ENCODE measurements around the gene MYORG.

The MYORG gene

GRCh38 chr9:34384368-34385165, 7.9 kb upstream of the MYORG start:
- DNase-seq (ENCODE audit: low read depth), result no peak

GRCh38 chr9:34383904-34384303, 7.2 kb upstream of the MYORG start:
- no peak for DNase-seq (ENCODE audit: low read depth)

GRCh38 chr9:34382879-34383278, 6.2 kb upstream of the MYORG start:
- DNase-seq (ENCODE audit: low read depth), result no peak

- DNase-seq (ENCODE audit: low read depth), result no peak
These were observed 5.4 kb upstream of the MYORG start for GRCh38 chr9:34382054-34382453.

GRCh38 chr9:34381323-34381722, 4.6 kb upstream of the MYORG start:
- DNase-seq (ENCODE audit: low read depth), result no peak

GRCh38 chr9:34380511-34381315, 4.0 kb upstream of the MYORG start:
- DNase-seq (ENCODE audit: low read depth), result peak; percentile 72

GRCh38 chr9:34380034-34380510, 3.4 kb upstream of the MYORG start:
- DNase-seq (ENCODE audit: low read depth), result peak; percentile 7

GRCh38 chr9:34379334-34380033, 2.8 kb upstream of the MYORG start:
- DNase-seq (ENCODE audit: low read depth), result peak; percentile 85

GRCh38 chr9:34378376-34379060, 1.8 kb upstream of the MYORG start:
- DNase-seq (ENCODE audit: low read depth), result no peak

GRCh38 chr9:34377404-34377746, 677 bp upstream of the MYORG start:
- DNase-seq (ENCODE audit: low read depth), result peak; percentile 13

GRCh38 chr9:34375901-34376595, 650 bp downstream of the MYORG start:
- DNase-seq (ENCODE audit: low read depth), result peak; percentile 32

- no peak for DNase-seq (ENCODE audit: low read depth)
These were observed 1.7 kb downstream of the MYORG start for GRCh38 chr9:34374905-34375552.

GRCh38 chr9:34374339-34374738, 2.4 kb downstream of the MYORG start:
- DNase-seq (ENCODE audit: low read depth), result no peak

GRCh38 chr9:34373749-34374148, 2.9 kb downstream of the MYORG start:
- no peak for DNase-seq (ENCODE audit: low read depth)

GRCh38 chr9:34372467-34373011, 4.2 kb downstream of the MYORG start:
- DNase-seq (ENCODE audit: low read depth), result no peak

- DNase-seq (ENCODE audit: low read depth), result no peak
These were observed 4.7 kb downstream of the MYORG start for GRCh38 chr9:34371886-34372466.

GRCh38 chr9:34370970-34371880, 5.5 kb downstream of the MYORG start:
- DNase-seq (ENCODE audit: low read depth), result peak; percentile 7

GRCh38 chr9:34370335-34370969, 6.2 kb downstream of the MYORG start:
- DNase-seq (ENCODE audit: low read depth), result no peak

- DNase-seq (ENCODE audit: low read depth), result no peak
These were observed 7.1 kb downstream of the MYORG start for GRCh38 chr9:34369636-34370035.
